ENCODE data around the gene TBX19. TPM values are rescaled to one million over a fixed set of nuclear protein-coding genes. Genes with fewer than 3 reads are reported as not detected.
A peak's percentile ranks its signal among the peaks of the same experiment; 100 is the strongest.

Gene TBX19
- total and polyA plus RNA-seq, 12 donors, result 0.35 to 2.2 (median 1.1) TPM; not detected in 1

GRCh38 chr1:168259567-168259966 is 21.1 kb upstream of the TBX19 start:
- Histone ChIP-seq H3K27me3 (no peaks in the 10 kb centered on the region), H3K27ac (no peak overlapping the region), H3K4me1 (replicated peaks in 1 of 2) (peaks cover 0 to 8% of the 10 kb centered on the region in 2 donors), H3K9me3 (replicated peaks in 1 of 3) (peaks cover 0 to 9% (median 0%) of the 10 kb centered on the region in 3 donors), H3K36me3 (replicated peaks in 1 of 2) (no peaks in the 10 kb centered on the region), H3K4me3 (no peak overlapping the region)
- DNase-seq, result no peak
- TF ChIP-seq POLR2A (IDR thresholded peaks at IDR 0.05), result no peak
- no peak for TF ChIP-seq CTCF (IDR thresholded peaks at IDR 0.05)
- 93 to 100% (median 97%) methylated on average over 1 of the region's 1 CpG for WGBS, 4 donors
- intact Hi-C loops (cut with DNase I), result no loop called here

- intact Hi-C loops (cut with DNase I), result no loop called here
- peaks cover 0 to 8% of the 10 kb centered on the region in 2 donors for H3K4me1 ChIP-seq (replicated peaks in 1 of 2)
- TF ChIP-seq POLR2A (IDR thresholded peaks at IDR 0.05) (no peak), CTCF (IDR thresholded peaks at IDR 0.05) (no peak)
Observed at GRCh38 chr1:168260393-168260792, 20.3 kb upstream of the TBX19 start.

GRCh38 chr1:168261390-168261789 is 19.3 kb upstream of the TBX19 start:
- Histone ChIP-seq H3K9me3 (replicated peaks in 1 of 3) (peaks cover 0 to 3% (median 0%) of the 10 kb centered on the region in 3 donors), H3K36me3 (replicated peaks in 1 of 2) (no peaks in the 10 kb centered on the region), H3K4me1 (replicated peaks in 1 of 2) (peaks cover 0 to 8% of the 10 kb centered on the region in 2 donors), H3K27me3 (no peaks in the 10 kb centered on the region), H3K27ac (peak overlapping the region in 1 of 5 donors; percentile 32), H3K4me3 (no peak overlapping the region)
- 58 to 80% (median 66%) methylated on average over 2 of the region's 2 CpGs for WGBS, 4 donors
- no peak for TF ChIP-seq CTCF (IDR thresholded peaks at IDR 0.05)
- TF ChIP-seq POLR2A (IDR thresholded peaks at IDR 0.05), result no peak
- intact Hi-C loops (cut with DNase I), result no loop called here
- DNase-seq, result no peak

More at GRCh38 chr1:168260393-168260792, 20.3 kb upstream of the TBX19 start:
- Histone ChIP-seq H3K9me3 (replicated peaks in 1 of 3) (peaks cover 0 to 9% (median 0%) of the 10 kb centered on the region in 3 donors), H3K27me3 (no peaks in the 10 kb centered on the region), H3K4me3 (no peak overlapping the region), H3K27ac (no peak overlapping the region), H3K36me3 (replicated peaks in 1 of 2) (no peaks in the 10 kb centered on the region)
- 60 to 95% (median 90%) methylated on average over 1 to 3 of the region's 3 CpGs for WGBS, 4 donors
- no peak for DNase-seq

- Histone ChIP-seq H3K4me1 (replicated peaks in 1 of 2) (peaks cover 0 to 8% of the 10 kb centered on the region in 2 donors), H3K9me3 (replicated peaks in 1 of 3) (no peaks in the 10 kb centered on the region), H3K27me3 (no peaks in the 10 kb centered on the region), H3K36me3 (replicated peaks in 1 of 2) (no peaks in the 10 kb centered on the region), H3K27ac (no peak overlapping the region), H3K4me3 (no peak overlapping the region)
- intact Hi-C loops (cut with DNase I), result no loop called here
- DNase-seq, result no peak
- WGBS, 4 donors, result 87 to 93% (median 91%) methylated on average over 4 of the region's 4 CpGs
- no peak for TF ChIP-seq POLR2A (IDR thresholded peaks at IDR 0.05)
- no peak for TF ChIP-seq CTCF (IDR thresholded peaks at IDR 0.05)
Observed at GRCh38 chr1:168263130-168263529, 17.5 kb upstream of the TBX19 start.

All from adrenal gland (tissue), 12 donors.